Measurements from ENCODE around the gene LAMC2. TPM values are rescaled to one million over a fixed set of nuclear protein-coding genes. Genes with fewer than 3 reads are reported as not detected.
"Not testable (repeated sequence)": the region's sequence is repeated elsewhere in the genome, so short reads cannot be mapped to it uniquely, and the experiment has no call there.

Gene LAMC2
- total RNA-seq, 4 donors from 2014 or later: 2.6 to 23.3 (median 7.3) TPM

DNA sequence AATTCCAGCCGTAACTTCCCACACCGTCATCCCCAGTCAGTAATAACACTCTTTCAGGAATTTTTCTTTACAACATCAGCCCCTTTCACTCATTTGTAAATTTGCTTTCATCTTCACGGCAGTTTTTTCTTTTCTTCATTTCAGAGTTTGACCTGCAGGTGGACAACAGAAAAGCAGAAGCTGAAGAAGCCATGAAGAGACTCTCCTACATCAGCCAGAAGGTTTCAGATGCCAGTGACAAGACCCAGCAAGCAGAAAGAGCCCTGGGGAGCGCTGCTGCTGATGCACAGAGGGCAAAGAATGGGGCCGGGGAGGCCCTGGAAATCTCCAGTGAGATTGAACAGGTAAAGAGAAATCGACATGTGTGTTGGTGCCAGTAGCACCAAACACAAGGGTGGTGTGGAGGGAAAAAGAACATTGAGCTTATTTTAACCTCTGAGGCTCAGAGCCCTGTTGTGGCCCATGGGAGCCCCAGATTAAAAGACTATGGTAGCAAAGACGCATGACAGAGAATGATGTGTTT is 53.2 kb downstream of the LAMC2 start:
- DNase-seq (ENCODE audit: low spot score): no peak
- ATAC-seq (ENCODE audit: low FRiP score): no peak
- TF ChIP-seq, protein P1, sequence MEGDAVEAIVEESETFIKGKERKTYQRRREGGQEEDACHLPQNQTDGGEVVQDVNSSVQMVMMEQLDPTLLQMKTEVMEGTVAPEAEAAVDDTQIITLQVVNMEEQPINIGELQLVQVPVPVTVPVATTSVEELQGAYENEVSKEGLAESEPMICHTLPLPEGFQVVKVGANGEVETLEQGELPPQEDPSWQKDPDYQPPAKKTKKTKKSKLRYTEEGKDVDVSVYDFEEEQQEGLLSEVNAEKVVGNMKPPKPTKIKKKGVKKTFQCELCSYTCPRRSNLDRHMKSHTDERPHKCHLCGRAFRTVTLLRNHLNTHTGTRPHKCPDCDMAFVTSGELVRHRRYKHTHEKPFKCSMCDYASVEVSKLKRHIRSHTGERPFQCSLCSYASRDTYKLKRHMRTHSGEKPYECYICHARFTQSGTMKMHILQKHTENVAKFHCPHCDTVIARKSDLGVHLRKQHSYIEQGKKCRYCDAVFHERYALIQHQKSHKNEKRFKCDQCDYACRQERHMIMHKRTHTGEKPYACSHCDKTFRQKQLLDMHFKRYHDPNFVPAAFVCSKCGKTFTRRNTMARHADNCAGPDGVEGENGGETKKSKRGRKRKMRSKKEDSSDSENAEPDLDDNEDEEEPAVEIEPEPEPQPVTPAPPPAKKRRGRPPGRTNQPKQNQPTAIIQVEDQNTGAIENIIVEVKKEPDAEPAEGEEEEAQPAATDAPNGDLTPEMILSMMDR (IDR thresholded peaks at IDR 0.05): no peak

DNA sequence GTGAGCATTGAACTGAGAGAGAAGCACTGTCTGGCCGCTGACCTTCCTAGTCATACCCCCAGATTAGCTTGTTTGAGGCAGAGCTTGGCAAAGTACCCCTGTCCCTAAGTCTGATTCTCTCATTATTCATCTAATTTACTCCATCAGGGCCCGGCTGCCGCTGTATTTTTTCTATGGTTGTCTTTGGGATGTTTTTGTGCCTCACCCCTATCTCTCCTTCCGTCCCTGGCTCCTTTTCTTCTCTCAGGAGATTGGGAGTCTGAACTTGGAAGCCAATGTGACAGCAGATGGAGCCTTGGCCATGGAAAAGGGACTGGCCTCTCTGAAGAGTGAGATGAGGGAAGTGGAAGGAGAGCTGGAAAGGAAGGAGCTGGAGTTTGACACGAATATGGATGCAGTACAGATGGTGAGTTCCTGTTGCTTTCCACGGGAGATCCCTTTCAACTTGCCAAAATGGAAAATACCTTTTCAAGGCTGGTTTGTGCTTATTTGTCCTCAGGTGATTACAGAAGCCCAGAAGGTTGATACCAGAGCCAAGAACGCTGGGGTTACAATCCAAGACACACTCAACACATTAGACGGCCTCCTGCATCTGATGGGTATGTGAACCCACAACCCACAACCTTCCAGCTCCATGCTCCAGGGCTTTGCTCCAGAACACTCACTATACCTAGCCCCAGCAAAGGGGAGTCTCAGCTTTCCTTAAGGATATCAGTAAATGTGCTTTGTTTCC is 53.9 kb downstream of the LAMC2 start:
- TF ChIP-seq, protein P1 (IDR thresholded peaks at IDR 0.05): no peak
- ATAC-seq (ENCODE audit: low FRiP score) (no peak), DNase-seq (ENCODE audit: low spot score) (no peak)

GRCh38 chr1:183240526-183240825 is 54.4 kb downstream of the LAMC2 start:
- TF ChIP-seq, protein P1 (IDR thresholded peaks at IDR 0.05): no peak
- ATAC-seq (ENCODE audit: low FRiP score) (no peak), DNase-seq (ENCODE audit: low spot score) (no peak)

GRCh38 chr1:183240853-183241252 is 54.8 kb downstream of the LAMC2 start:
- ATAC-seq (ENCODE audit: low FRiP score): not testable (repeated sequence)

GRCh38 chr1:183241471-183241870 is 55.4 kb downstream of the LAMC2 start:
- TF ChIP-seq, protein P1 (IDR thresholded peaks at IDR 0.05): no peak
- no peak for DNase-seq (ENCODE audit: low spot score)
- no peak for ATAC-seq (ENCODE audit: low FRiP score)

More at GRCh38 chr1:183240853-183241252, 54.8 kb downstream of the LAMC2 start:
- not testable (repeated sequence) for DNase-seq (ENCODE audit: low spot score)

GRCh38 chr1:183242556-183242955 is 56.5 kb downstream of the LAMC2 start:
- no peak for DNase-seq (ENCODE audit: low spot score)
- no peak for ATAC-seq (ENCODE audit: low FRiP score)
- TF ChIP-seq, protein P1 (IDR thresholded peaks at IDR 0.05): no peak

DNA sequence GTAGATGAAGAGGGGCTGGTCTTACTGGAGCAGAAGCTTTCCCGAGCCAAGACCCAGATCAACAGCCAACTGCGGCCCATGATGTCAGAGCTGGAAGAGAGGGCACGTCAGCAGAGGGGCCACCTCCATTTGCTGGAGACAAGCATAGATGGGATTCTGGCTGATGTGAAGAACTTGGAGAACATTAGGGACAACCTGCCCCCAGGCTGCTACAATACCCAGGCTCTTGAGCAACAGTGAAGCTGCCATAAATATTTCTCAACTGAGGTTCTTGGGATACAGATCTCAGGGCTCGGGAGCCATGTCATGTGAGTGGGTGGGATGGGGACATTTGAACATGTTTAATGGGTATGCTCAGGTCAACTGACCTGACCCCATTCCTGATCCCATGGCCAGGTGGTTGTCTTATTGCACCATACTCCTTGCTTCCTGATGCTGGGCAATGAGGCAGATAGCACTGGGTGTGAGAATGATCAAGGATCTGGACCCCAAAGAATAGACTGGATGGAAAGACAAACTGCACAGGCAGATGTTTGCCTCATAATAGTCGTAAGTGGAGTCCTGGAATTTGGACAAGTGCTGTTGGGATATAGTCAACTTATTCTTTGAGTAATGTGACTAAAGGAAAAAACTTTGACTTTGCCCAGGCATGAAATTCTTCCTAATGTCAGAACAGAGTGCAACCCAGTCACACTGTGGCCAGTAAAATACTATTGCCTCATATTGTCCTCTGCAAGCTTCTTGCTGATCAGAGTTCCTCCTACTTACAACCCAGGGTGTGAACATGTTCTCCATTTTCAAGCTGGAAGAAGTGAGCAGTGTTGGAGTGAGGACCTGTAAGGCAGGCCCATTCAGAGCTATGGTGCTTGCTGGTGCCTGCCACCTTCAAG is 57.3 kb downstream of the LAMC2 start:
- no peak for DNase-seq (ENCODE audit: low spot score)

More for the DNA sequence above, 57.3 kb downstream of the LAMC2 start:
- peak; percentile 53 for ATAC-seq (ENCODE audit: low FRiP score)
- TF ChIP-seq, protein P1 (IDR thresholded peaks at IDR 0.05): no peak
